Stimulated activated naive B cell treated with anti-CD40 and anti-IgM and Interleukin-4, amounts not matched to agents 10 μg/mL and 1 μg/mL and 100 μg/mL, for 72 hours (primary cell): ENCODE data around the gene DYNC1I1.

Source experiments
- ATAC-seq, 2 donors: fragments of 150-1000 bp; cut with Tn5 transposase; replicated peaks; 2 replicates each; pipeline ENCODE4 v1.10.0; 2021; ENCODE audit warnings: moderate library complexity in 1 of 2
- DNase-seq: peaks from one replicate; pipeline ENCODE4 v3.0.0; 2021
- H3K27ac Mint-ChIP-seq: one replicate; pipeline ENCODE4 v1.8.0; 2022; ENCODE audit warnings: mild to moderate bottlenecking, mixed read lengths
- H3K27me3 Mint-ChIP-seq, 2 donors: one replicate each; pipeline ENCODE4 v1.8.0; 2022; ENCODE audit warnings: mixed read lengths in 2 of 2
- H3K36me3 Mint-ChIP-seq, 2 donors: one replicate each; pipeline ENCODE4 v1.8.0; 2022; ENCODE audit warnings: mixed read lengths in 2 of 2, mild to moderate bottlenecking in 1 of 2
- H3K4me1 Mint-ChIP-seq, 2 donors: one replicate each; pipeline ENCODE4 v1.8.0; 2022; ENCODE audit warnings: mixed read lengths in 2 of 2, mild to moderate bottlenecking in 1 of 2
- H3K4me3 Mint-ChIP-seq, 2 donors: one replicate each; pipeline ENCODE4 v1.8.0; 2022; ENCODE audit warnings: mild to moderate bottlenecking in 2 of 2, mixed read lengths in 2 of 2, moderate library complexity in 1 of 2
- H3K9me3 Mint-ChIP-seq, 2 donors: one replicate each; pipeline ENCODE4 v1.8.0; 2022; ENCODE audit warnings: mixed read lengths in 2 of 2, mild to moderate bottlenecking in 1 of 2

DYNC1I1 gene

DNA sequence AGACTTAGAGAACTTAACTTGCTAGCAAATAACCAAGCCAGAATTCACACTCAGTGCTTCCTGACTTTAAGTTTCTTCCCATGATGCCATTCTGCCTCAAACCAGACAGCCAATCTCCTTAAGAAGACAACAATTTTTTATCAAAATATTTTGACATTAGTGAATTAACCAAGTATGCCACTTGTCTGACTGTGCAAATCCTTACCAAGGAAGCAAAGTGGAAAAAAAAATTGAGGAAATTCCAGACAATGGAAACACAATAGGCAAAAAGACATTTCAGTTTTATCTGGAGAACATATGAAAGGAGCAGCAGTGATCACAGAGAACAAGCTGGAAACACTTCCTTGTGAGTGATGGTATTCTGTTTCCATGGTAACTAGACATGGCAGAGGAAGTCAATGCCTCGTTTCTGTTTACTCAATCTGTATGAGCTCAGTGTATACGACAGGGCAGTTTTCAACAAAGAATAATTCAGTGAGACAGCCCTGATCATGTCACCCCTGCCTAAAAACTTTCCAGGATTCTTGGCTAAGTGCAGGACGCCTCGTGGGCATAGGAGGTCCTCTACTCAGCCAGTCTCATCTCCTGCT, 114.2 kb downstream of the DYNC1I1 start:
- Mint-ChIP-seq H3K4me1 (no peaks in the 10 kb centered on the region), H3K4me3 (no peak overlapping the region), H3K27ac (no peak overlapping the region), H3K27me3 (peaks cover 12 to 13% of the 10 kb centered on the region in 2 donors), H3K9me3 (no peaks in the 10 kb centered on the region), H3K36me3 (no peaks in the 10 kb centered on the region)
- ATAC-seq (no peak), DNase-seq (no peak)

DNA sequence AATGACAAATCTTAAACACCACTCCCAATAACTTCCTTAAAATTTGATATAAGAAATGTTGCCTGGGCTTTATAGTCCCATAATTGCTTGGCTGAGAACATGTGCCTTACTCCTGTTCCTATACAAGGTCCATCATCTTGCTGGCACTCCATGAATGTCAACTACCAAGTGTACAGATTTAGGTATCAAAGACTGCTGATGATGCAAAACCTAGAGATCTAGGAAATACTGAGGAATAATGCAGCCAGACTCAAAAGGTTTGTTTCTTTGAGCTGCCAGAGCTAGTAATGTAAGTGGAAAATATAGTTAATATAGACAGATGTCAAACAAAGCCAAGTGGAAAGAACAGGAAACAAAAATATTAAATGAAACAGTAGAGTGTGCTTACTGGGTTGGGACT, 121.1 kb downstream of the DYNC1I1 start:
- no peak for ATAC-seq

DNA sequence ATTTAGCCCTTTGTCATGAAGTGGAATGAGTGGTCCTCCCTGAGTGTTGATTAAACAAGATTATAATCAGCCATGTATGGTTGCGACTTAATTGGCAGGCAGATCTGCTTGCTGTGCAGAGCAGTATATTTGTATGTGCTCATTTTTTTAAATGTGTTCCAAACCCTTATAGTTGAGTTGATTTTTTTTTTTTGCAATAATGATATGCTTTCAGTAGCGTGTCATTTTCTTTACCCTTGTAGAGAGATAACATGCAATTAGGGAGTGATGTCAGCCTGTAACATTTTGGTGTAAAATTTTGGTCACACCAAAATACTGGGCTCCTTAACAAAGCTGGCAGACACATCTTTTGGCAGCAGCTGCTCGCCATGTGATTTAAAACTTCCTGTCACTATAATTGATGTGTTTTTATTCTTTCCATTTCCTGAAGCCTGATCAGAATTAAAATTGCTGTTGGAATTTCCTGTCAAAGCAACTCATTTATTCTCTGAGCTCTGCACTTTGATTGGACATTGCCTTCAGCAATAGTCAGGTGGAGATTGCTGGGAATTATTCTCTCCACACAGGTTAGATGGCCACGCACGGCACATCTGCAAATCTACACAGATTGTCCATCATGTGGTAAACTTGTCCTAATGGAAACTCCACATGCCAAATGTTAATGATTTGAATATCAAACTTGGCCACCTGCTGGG, 125.3 kb downstream of the DYNC1I1 start:
- H3K27ac Mint-ChIP-seq, result no peak overlapping the region
- H3K27me3 Mint-ChIP-seq, result no peaks in the 10 kb centered on the region
- H3K36me3 Mint-ChIP-seq, result no peaks in the 10 kb centered on the region
- no peak overlapping the region for H3K4me3 Mint-ChIP-seq
- no peaks in the 10 kb centered on the region for H3K4me1 Mint-ChIP-seq
- ATAC-seq (no peak), DNase-seq (no peak)
- no peaks in the 10 kb centered on the region for H3K9me3 Mint-ChIP-seq

More for the DNA sequence above, 121.1 kb downstream of the DYNC1I1 start:
- no peak for DNase-seq
- Mint-ChIP-seq H3K27ac (no peak overlapping the region), H3K27me3 (no peaks in the 10 kb centered on the region), H3K9me3 (no peaks in the 10 kb centered on the region), H3K4me3 (no peak overlapping the region), H3K4me1 (no peaks in the 10 kb centered on the region), H3K36me3 (no peaks in the 10 kb centered on the region)

GRCh38 chr7:95899919-95900513, 127.7 kb downstream of the DYNC1I1 start:
- no peaks in the 10 kb centered on the region for H3K36me3 Mint-ChIP-seq
- DNase-seq (no peak), ATAC-seq (no peak)
- H3K4me3 Mint-ChIP-seq, result no peak overlapping the region
- H3K9me3 Mint-ChIP-seq, result no peaks in the 10 kb centered on the region
- no peak overlapping the region for H3K27ac Mint-ChIP-seq
- no peaks in the 10 kb centered on the region for H3K4me1 Mint-ChIP-seq
- no peaks in the 10 kb centered on the region for H3K27me3 Mint-ChIP-seq

DNA sequence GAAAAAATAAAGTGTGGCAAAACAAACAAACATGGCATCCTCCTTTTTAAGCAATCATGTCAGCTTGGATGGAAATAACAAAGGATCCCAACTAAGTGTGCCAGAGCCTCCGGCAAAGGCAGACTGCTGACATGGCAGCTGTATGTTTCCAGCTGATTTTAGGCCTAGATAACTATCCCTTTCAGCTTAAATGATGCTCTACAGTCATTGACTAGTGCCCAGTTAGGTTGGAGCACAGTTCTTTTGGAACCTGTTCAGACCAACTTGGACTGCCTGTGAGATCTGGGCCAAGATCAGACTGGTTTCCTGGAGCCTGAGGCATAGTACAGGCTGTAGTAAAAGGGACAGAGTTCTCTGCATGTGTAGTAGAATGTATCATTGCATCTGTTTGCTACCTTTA, 128.7 kb downstream of the DYNC1I1 start:
- Mint-ChIP-seq H3K36me3 (no peaks in the 10 kb centered on the region), H3K4me1 (no peaks in the 10 kb centered on the region), H3K27ac (no peak overlapping the region), H3K4me3 (no peak overlapping the region), H3K27me3 (no peaks in the 10 kb centered on the region), H3K9me3 (no peaks in the 10 kb centered on the region)
- no peak for DNase-seq
- ATAC-seq, result no peak

- Mint-ChIP-seq H3K9me3 (no peaks in the 10 kb centered on the region), H3K27me3 (peaks cover 10 to 13% of the 10 kb centered on the region in 2 donors), H3K27ac (no peak overlapping the region), H3K4me3 (no peak overlapping the region), H3K4me1 (no peaks in the 10 kb centered on the region), H3K36me3 (no peaks in the 10 kb centered on the region)
- peak in 1 of 2 donors; percentile 23 for ATAC-seq
- DNase-seq, result no peak
These were observed 131.7 kb downstream of the DYNC1I1 start for GRCh38 chr7:95904099-95904498.

GRCh38 chr7:95905167-95905566, 132.8 kb downstream of the DYNC1I1 start:
- DNase-seq (no peak), ATAC-seq (no peak)
- Mint-ChIP-seq H3K36me3 (no peaks in the 10 kb centered on the region), H3K4me1 (no peaks in the 10 kb centered on the region), H3K4me3 (no peak overlapping the region), H3K27me3 (peaks cover 13 to 14% of the 10 kb centered on the region in 2 donors), H3K27ac (no peak overlapping the region), H3K9me3 (no peaks in the 10 kb centered on the region)

DNA sequence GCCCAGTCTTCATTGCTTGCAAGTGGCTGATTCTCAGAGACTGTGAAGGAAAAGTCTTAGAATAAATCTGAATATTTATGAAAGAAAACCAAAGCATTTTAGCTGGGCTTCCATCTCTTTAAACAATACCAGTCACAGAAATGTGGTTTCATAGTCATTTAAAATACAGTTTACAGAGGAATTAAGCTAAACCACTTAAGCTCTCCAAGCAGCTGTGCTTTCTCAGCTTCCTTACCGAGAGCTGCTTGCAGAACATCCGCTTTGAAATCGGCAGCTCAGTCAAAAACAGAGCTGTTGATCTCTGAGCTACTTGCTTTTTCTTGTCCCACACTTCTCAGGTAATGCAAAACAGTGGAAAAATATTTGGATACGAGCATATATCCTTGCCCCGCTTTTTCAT, 134.5 kb downstream of the DYNC1I1 start:
- H3K27me3 Mint-ChIP-seq, result peaks cover 19 to 20% of the 10 kb centered on the region in 2 donors
- no peaks in the 10 kb centered on the region for H3K36me3 Mint-ChIP-seq
- no peak for DNase-seq
- no peak overlapping the region for H3K27ac Mint-ChIP-seq
- no peaks in the 10 kb centered on the region for H3K9me3 Mint-ChIP-seq
- H3K4me1 Mint-ChIP-seq, result no peaks in the 10 kb centered on the region
- no peak for ATAC-seq
- no peak overlapping the region for H3K4me3 Mint-ChIP-seq

DNA sequence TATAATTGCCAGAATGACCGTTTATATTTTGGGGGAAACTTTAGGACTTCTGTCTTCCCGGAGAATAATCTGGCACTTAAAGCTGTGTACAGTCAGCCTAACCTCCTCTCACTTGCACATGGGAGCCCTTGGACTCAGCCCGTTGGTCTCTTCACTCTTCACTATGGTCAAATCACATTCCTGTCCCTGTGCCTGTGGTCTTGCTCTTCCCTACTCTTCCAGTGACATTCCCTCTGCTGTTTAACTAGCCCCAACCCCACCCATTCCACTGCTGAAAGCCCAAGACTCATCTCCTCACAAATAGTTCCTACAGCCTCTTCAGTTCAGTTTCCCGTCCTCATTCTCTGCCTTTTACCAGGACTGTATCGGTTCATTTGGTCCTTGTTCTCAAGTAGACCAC, 135.0 kb downstream of the DYNC1I1 start:
- Mint-ChIP-seq H3K27ac (no peak overlapping the region), H3K4me3 (no peak overlapping the region), H3K27me3 (peaks cover 19 to 23% of the 10 kb centered on the region in 2 donors), H3K36me3 (no peaks in the 10 kb centered on the region), H3K4me1 (no peaks in the 10 kb centered on the region), H3K9me3 (no peaks in the 10 kb centered on the region)
- ATAC-seq, result no peak
- DNase-seq, result no peak

DNA sequence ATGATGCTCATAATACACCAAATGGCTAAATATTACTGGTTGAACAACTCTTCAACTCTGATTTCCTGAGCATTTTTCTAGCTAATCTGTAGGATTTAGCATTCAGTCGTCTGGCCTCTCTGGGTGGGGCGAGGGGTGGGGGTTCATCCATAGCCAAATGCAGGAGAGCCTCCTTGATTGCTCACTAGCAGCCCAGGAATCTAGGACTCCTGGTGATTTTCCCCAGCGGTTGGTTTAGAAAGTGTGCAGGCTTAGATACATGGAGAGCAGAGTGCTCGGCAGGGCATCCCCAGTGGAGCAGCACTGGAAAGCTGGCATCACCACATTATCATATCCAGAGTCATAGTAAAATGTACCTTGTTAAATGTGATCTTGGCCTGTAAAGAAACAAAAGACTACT, 136.1 kb downstream of the DYNC1I1 start:
- Mint-ChIP-seq H3K4me3 (no peak overlapping the region), H3K9me3 (no peaks in the 10 kb centered on the region), H3K4me1 (no peaks in the 10 kb centered on the region), H3K27ac (no peak overlapping the region), H3K27me3 (peaks cover 22 to 35% of the 10 kb centered on the region in 2 donors), H3K36me3 (no peaks in the 10 kb centered on the region)
- ATAC-seq, result no peak
- DNase-seq, result no peak

- Mint-ChIP-seq H3K36me3 (no peaks in the 10 kb centered on the region), H3K4me1 (no peaks in the 10 kb centered on the region), H3K27me3 (peaks cover 23 to 36% of the 10 kb centered on the region in 2 donors), H3K4me3 (no peak overlapping the region), H3K9me3 (no peaks in the 10 kb centered on the region), H3K27ac (no peak overlapping the region)
- ATAC-seq (no peak), DNase-seq (no peak)
These were observed 138.0 kb downstream of the DYNC1I1 start for GRCh38 chr7:95910341-95910740.

DNA sequence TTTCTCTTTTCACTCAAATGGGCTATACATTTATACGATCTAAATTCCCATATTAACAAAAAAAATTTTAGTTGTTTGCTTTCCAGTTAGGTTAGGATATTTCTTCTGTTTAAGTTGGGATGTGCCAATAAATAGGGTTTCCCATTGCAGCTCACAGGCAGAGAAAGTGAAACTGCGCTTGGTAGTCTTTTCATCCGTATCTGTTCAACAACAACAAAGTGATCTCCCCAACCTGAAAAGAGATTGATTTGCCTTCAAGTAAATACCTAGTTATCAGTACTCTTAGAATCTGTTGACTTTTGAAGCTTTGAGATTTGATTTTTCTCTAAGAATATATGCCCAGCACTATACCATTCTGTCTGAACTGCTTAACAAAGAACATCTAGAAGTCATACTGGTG, 143.4 kb downstream of the DYNC1I1 start:
- no peaks in the 10 kb centered on the region for H3K36me3 Mint-ChIP-seq
- peaks cover 0 to 6% of the 10 kb centered on the region in 2 donors for H3K4me1 Mint-ChIP-seq
- peaks cover 9 to 33% of the 10 kb centered on the region in 2 donors for H3K27me3 Mint-ChIP-seq
- ATAC-seq (no peak), DNase-seq (no peak)
- no peaks in the 10 kb centered on the region for H3K9me3 Mint-ChIP-seq
- no peak overlapping the region for H3K4me3 Mint-ChIP-seq
- no peak overlapping the region for H3K27ac Mint-ChIP-seq

GRCh38 chr7:95916573-95917297, 144.4 kb downstream of the DYNC1I1 start:
- no peak overlapping the region for H3K4me3 Mint-ChIP-seq
- H3K27ac Mint-ChIP-seq, result no peak overlapping the region
- no peaks in the 10 kb centered on the region for H3K36me3 Mint-ChIP-seq
- H3K4me1 Mint-ChIP-seq, result peaks cover 0 to 6% of the 10 kb centered on the region in 2 donors
- peak in 1 of 2 donors; percentile 57 for ATAC-seq
- peak; percentile 40 for DNase-seq
- peaks cover 5 to 27% of the 10 kb centered on the region in 2 donors for H3K27me3 Mint-ChIP-seq
- H3K9me3 Mint-ChIP-seq, result no peaks in the 10 kb centered on the region

DNA sequence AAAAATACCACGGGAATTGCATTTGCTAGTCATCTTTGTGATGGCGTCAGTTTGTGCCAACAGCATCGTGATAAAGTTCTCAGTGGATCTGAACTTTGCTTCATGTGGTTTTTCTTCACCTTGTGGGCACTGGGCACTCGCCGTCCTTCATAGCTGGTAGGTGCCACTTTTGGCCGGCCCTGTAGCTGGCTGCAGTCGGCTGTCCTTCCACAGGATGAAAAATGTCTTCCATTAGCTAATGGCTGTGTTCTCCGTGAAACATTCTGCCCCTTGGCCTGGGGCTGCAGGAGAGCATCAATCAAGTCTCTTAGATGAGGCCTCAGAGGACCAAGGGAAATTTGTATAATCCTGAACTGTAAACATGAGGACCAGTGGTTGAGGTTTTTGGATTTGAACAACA, 145.3 kb downstream of the DYNC1I1 start:
- DNase-seq (no peak), ATAC-seq (no peak)
- no peak overlapping the region for H3K27ac Mint-ChIP-seq
- peaks cover 0 to 6% of the 10 kb centered on the region in 2 donors for H3K4me1 Mint-ChIP-seq
- peaks cover 5 to 20% of the 10 kb centered on the region in 2 donors for H3K27me3 Mint-ChIP-seq
- H3K36me3 Mint-ChIP-seq, result no peaks in the 10 kb centered on the region
- H3K9me3 Mint-ChIP-seq, result no peaks in the 10 kb centered on the region
- no peak overlapping the region for H3K4me3 Mint-ChIP-seq
